Choroid plexus epithelial cell (primary cell): ENCODE results near the gene EFCC1.

Experiments
- DNase-seq: peaks from one replicate; pipeline ENCODE4 v3.0.0-alpha.2; 2010; ENCODE audit warnings: low read depth
- H3K4me3 ChIP-seq: 2 replicates; pipeline ENCODE4 v1.5.1; 2011; ENCODE audit warnings: low read depth, mild to moderate bottlenecking, control low read depth, low read length, moderate library complexity
- TF ChIP-seq, protein P1 (sequence below): conservative IDR thresholded peaks from 2 replicates; pipeline ENCODE4 v1.5.1; 2011; ENCODE audit warnings: low read depth, mild to moderate bottlenecking, control low read depth, inconsistent platforms, low read length, moderate library complexity

Gene EFCC1

DNA sequence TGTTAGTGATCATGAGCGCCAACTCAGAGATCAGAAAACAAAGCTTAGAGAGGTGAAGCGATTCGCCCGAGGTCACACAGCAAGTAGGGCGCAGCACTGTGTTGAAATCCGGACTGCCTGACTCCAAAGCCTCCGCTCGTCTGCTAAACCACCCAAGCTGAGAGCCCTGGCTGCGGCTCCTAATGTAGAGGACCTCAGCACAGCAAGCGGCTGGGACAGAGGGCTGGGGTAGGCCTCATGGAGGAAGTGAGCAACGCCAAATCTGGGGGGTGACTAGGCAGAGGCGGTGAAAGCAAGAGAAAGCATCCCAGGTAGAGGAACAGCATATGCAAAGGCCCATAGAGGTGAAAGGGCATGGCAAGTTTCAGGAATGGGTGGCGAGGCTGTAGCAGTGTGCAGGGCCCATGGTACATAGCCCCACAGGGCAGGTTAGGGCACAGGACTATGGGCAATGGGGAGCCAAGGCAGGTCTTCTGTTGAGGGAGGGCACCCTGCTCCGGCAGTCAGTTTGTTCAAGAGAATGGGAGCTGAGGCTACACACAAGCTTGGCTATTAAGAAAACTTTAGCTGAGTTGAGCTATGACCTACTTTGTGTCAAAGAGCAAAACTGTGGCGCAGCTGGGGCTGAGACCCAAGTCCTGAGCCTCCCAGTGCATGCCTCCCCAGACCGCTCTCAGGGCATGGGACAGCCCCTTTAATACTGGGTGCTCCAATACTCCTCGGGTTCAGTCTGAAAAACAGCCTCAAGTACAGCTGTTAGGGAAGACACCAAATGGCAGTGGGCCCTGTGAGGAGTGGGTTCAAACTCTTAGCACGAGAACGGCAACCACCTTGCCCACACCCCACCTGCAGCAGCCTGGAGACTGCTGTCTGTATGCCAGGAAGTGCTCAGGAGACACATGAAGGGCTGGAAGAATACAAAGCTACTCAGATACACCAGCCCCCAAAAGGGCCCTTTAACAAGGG, 6.2 kb upstream of the EFCC1 start:
- TF ChIP-seq, protein P1, sequence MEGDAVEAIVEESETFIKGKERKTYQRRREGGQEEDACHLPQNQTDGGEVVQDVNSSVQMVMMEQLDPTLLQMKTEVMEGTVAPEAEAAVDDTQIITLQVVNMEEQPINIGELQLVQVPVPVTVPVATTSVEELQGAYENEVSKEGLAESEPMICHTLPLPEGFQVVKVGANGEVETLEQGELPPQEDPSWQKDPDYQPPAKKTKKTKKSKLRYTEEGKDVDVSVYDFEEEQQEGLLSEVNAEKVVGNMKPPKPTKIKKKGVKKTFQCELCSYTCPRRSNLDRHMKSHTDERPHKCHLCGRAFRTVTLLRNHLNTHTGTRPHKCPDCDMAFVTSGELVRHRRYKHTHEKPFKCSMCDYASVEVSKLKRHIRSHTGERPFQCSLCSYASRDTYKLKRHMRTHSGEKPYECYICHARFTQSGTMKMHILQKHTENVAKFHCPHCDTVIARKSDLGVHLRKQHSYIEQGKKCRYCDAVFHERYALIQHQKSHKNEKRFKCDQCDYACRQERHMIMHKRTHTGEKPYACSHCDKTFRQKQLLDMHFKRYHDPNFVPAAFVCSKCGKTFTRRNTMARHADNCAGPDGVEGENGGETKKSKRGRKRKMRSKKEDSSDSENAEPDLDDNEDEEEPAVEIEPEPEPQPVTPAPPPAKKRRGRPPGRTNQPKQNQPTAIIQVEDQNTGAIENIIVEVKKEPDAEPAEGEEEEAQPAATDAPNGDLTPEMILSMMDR: no peak
- DNase-seq: no peak
- no peak overlapping the region for H3K4me3 ChIP-seq

DNA sequence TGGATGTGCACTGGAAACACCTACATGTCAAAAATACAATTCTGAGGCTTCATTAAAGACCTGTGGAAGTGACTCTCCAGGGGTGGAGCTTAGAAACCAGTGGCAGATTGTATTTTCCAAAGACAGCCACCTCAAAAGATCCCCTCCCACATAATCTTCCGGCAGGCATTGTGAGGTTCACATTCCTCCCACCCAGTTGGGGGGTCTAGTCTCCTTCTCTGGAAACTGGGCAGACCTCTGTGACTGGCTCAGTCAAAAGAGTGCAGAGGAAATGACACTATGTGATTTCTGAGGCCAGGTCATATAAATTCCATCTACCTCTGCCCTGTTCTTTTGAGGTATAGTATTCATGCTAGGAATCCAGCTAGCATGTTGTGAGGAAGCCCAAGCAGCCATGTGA, 5.4 kb upstream of the EFCC1 start:
- TF ChIP-seq, protein P1: no peak
- H3K4me3 ChIP-seq: no peak overlapping the region
- DNase-seq: no peak

DNA sequence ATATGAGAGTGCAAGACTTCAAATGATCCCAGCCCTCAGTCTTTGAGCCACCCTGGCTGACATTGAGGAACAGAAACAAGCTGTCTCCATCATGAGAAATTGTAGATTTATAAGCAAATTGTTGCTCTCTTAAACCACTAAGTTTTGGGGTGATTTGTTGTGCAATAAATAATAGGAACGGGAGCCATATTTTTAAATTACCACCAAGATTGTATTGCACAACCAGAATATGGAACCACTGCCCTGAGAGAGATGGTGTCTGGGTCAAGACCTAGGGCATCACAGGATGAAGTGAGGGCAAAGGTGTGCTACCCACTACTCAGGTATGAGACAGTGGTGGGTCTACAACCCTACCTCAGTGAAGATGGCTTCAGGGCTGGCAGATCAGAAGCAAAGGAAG, 4.9 kb upstream of the EFCC1 start:
- TF ChIP-seq, protein P1: no peak
- H3K4me3 ChIP-seq: no peak overlapping the region
- no peak for DNase-seq

DNA sequence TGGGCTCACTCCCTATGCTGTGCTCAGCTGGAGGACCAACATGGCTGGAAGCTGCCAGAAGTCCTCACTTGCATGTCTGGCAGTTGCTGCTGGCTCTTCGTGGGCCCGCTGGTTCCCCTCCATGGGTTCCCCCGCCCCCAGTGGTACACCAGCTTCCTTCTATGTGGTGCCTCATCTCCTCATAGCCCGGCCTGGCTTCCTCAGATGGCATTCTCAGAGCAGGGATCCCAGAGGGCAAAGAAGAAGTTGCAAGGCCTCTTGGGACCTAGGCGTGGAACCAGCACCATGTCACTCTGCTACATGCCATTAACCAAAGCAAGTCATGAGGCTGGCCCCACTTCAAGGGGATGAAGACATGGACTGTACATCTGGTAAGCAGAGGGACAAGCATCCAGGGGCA, 4.4 kb upstream of the EFCC1 start:
- TF ChIP-seq, protein P1: no peak
- DNase-seq: no peak

DNA sequence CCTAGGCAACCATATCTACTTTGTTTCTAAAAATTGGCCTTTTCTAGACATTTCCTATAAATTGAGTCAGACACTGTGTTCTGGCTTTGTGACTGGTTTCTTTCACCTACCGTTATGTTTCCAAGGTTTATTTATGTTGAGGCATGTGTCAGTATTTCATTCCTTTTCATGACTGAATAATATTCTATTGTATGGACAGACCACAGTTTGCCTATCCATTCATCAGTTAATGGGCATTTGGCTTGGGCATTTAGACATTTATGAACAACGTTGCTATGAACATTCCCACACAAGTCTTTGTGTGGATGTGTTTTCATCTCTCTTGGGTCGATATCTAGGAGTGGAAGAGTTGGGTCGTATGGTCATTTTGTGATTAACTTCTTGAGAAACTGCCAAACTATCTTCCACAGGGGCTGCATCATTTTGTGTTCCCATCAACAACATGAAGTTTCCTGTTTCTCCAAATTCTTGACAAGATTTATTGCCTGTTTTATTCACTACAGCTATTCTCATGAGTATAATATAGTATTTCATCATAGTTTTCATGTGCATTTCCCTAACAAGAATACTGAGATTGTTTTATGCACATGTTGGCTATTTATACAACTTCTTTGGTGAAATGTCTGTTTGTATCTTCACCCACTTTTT, 3.5 kb upstream of the EFCC1 start:
- H3K4me3 ChIP-seq: no peak overlapping the region
- TF ChIP-seq, protein P1: no peak
- DNase-seq: no peak

More for the DNA sequence above, 4.4 kb upstream of the EFCC1 start:
- H3K4me3 ChIP-seq: no peak overlapping the region

DNA sequence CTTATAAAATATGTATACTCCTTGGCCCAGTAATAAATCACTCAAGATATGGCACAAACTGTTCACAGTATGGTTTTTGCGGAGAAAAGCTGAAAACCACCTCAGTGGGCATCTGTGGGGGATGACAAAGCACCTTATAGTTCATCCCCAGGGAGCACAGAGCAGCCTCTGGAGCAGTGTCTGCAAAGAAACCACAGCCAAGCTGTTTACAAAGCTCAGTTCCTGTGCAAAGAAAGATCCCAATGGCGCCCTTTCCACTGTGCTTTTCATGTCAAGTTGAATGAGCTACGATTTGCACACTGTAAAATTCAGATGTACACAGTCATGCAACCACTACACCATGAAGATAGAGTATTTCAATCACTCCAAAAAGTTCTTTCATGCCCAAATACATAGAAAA, 2.5 kb upstream of the EFCC1 start:
- H3K4me3 ChIP-seq: no peak overlapping the region
- DNase-seq: no peak
- TF ChIP-seq, protein P1: no peak
